HG02588 (cell line): ENCODE measurements around the gene SLC30A1.

Experiments used
- ATAC-seq: cut with Tn5 transposase; IDR thresholded peaks from one replicate; pipeline ENCODE4 v1.9.1; 2021; ENCODE audit warnings: mild to moderate bottlenecking, moderate library complexity; ENCODE audit not compliant: unreplicated experiment

SLC30A1 gene

DNA sequence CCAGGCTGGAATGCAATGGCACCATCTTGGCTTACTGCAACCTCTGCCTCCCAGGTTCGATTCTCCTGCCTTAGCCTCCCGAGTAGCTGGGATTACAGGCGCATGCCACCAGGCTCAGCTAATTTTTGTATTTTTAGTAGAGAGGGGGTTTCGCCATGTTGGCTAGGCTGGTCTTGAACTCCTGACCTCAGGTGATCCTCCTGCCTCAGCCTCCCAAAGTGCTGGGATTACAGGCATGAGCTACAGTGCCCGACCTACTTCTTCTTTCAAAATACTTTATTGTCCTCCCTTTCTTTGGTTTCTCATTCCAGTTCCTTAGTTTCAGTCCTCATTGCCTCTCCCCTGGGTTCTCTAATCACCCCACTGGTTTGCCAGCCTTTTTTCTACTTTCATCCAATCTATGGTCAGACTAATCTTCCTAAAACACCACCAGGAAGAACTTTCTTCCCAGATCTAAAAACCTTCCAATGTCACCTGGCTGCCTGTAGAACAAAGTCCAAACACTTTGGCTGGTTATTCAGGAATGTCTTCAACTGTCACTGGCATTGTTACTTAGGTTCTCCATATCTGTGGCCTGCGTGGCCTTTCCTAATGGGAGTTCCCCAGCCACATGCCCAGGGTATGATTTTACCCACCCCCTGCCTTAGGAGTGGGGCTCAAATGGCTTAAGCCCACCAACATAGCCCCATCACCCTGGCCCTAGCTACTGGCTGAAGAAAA, 29.0 kb upstream of the SLC30A1 start:
- ATAC-seq = no peak

- peak; percentile 91 for ATAC-seq
These were observed 28.2 kb upstream of the SLC30A1 start for GRCh38 chr1:211606914-211607753.

- peak; percentile 78 for ATAC-seq
These were observed 27.5 kb upstream of the SLC30A1 start for GRCh38 chr1:211606332-211606913.

GRCh38 chr1:211605603-211606331, 26.8 kb upstream of the SLC30A1 start:
- no peak for ATAC-seq

GRCh38 chr1:211605034-211605433, 26.1 kb upstream of the SLC30A1 start:
- ATAC-seq = no peak

DNA sequence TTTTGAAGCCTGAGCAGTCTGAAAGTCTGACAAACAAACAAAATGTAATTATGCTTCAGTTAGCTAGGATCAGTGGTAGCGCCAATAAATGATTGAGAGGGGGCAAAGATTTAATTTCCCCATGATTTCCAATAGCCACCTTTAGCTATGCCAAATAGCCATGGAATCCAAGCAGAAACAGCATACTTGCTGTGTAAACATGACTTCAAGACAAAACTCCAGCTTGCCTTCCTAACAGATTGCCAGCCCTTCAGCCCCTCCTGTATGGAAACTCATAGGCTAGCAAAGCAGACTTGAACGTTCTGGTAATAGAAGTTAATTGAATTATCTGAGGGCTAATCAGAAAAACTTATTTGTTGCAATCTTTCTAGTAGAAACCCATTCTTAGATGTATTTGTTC, 25.6 kb upstream of the SLC30A1 start:
- no peak for ATAC-seq

- no peak for ATAC-seq
These were observed 24.8 kb upstream of the SLC30A1 start for GRCh38 chr1:211603713-211604112.

DNA sequence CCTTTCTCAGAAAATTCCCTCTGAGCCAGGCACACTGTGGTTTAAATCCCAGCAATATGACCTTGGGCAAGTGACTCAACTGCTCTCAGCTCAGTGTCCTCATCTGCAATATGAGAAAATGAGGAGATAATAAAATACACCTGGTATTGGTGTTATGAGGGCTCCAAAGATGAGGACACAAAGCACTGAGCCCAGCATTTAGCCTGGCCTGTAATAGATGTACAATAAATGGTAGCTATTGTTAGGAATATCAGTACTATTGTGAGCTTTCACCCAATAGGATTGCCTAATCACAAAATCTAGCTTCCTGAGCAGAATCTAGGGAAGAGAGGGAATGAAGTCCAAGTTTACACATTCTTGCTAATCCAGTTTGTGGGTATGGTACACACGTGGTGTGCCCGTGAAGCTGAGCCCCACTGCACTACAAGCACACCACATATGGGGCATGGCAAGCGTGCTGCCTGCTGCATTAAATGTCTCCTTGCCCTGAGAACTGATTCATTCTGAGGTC, 24.3 kb upstream of the SLC30A1 start:
- no peak for ATAC-seq

GRCh38 chr1:211601982-211602670, 23.2 kb upstream of the SLC30A1 start:
- no peak for ATAC-seq

- ATAC-seq = no peak
These were observed 22.2 kb upstream of the SLC30A1 start for GRCh38 chr1:211601159-211601558.

- ATAC-seq = no peak
These were observed 20.3 kb upstream of the SLC30A1 start for GRCh38 chr1:211599250-211599649.

DNA sequence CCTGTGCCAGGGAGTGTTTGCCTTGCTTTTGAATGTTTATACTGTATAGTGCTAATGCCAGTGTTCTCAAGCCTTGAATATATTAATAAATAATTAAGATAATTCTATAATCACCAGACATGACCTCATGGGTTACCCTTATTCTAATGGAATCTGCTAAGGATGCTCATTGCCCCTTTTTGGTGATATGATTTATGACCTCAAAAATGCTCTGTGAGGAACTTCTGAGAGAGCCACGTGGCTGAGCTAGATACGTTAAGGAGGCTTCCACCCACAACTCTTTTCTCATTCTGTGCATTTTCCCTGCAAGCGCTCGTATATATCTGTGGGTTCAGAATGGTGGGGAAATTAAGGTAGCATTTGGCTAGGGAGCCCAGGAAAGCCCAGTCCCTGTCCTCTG, 19.6 kb upstream of the SLC30A1 start:
- ATAC-seq = no peak

DNA sequence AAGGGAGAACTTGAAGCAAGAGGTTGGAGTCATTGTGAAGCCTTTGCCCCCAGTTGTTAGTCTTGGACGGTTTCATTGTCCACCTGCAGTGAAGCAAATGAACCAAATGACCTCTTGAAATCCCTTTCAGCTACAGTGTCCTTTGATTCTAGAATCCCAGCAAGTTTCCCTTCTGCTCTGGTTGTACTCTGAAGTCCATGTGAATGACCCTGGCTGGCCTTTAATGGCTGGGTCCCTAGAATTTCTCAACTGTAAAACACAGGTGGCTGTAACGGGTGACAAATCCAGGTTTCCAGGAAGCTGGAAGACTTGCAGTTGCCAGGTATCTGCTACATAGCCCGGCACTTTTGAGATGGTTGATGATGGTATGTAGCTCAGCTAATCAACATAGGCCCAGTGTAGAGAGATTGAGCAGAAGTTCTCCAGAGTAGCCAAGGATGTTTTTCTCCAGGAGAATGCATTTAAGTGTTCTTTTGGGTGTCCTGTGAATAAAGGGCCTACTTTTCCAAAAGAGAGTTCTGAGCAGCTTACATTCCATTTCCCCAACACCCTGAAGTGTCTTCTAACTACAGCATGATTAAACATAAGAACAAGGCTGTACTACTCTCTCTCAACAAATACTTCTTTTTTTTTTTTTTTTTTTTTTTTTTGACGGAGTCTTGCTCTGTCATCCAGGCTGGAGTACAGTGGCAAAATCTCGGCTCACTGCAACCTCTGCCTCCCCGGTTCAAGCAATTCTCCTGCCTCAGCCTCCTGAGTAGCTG, 17.6 kb upstream of the SLC30A1 start:
- no peak for ATAC-seq

DNA sequence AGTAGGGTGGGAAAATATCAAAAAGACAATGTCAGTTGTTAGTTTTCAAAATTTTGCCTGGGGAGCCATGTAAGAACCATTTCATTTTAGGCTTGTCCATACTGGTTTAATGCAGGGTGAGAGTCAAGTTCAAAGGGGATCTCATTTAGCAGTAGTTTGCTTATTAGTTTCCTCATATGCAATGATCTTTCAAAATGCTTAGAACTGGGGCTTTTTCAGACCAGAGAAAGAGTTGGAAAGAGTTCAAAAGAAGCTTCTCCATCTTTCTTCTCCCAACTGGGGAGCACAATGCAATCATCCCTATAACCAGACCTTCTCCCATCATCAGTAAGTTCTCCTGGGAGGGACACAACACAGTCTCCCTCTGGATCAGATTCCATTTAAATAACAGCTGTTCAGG, 16.5 kb upstream of the SLC30A1 start:
- no peak for ATAC-seq

DNA sequence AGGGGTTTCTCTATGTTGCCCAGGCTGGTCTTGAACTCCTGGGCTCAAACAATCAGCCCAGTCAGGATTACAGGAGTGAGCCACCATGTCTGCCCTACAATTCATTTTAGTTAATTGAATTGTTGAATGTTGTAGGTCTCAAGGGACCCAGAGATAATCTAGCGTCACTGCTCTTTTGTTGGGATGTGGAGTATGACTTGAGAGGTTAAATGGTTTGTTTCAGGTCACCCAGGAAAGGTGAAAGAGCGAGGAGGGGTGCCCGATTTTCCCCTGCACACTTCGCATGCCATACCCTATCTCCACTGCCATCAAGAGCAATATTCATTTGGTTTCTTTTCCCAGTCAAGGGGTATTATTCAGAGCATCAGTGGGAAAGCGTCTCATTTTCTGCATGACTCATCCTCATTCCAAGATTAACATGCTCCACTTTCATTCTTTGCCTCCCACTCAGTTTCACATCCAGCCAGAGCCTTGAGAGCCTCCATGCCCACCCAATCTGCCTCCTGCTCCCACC, 13.1 kb upstream of the SLC30A1 start:
- no peak for ATAC-seq

GRCh38 chr1:211589782-211590721, 11.1 kb upstream of the SLC30A1 start:
- no peak for ATAC-seq

- ATAC-seq = no peak
These were observed 9.8 kb upstream of the SLC30A1 start for GRCh38 chr1:211588711-211589110.

DNA sequence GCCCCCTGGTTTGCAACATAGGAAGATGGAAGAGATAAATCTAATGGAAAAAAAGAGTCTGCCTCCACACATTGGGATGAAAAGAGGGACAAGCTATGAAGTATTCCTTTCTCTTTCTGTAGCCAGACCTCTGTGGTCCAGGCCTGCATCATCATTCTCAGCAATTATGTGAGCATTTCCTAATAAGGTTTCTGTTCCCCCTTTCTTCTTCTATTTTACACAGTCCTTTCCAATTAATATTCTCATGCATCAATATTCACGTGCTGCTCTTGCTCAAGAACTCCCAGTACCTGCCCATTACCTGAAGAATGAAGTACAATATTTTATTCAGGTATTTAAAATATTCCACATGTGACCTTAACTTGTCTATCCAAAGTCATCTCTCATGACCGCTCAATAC, 8.2 kb upstream of the SLC30A1 start:
- no peak for ATAC-seq
